ENCODE data around the gene SARS1.

DNA sequence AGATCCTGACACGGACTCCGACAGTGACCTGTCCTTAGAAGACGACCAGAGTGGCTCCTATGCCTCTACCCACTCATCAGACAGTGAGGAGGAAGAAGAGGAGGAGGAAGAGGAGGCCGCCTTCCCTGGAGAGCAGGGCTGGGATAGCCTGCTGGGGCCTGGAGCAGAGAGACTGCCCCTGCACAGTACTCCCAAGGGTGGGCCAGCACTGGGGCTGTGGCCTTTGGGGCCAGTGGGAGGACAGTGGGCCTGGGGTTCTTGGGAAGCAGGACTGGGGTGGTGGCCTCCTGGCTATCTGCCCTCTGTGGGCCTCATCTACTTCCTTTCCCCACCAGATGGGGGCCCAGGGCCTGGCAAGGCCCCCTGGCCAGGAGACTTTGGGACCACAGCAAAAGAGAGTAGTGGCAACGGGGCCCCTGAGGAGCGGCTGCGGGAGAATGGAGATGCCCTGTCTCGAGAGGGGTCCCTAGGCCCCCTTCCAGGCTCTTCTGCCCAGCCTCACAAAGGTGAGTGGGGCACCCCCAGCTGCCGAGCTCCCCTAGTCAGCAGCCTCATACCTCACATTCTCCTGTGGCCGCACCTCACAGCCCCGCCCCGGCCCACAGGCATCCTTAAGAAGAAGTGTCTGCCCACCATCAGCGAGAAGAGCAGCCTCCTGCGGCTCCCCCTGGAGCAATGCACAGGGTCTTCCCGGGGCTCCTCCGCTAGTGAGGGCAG lies 59.3 kb downstream of the SARS1 start:
- TF ChIP-seq, protein P1, sequence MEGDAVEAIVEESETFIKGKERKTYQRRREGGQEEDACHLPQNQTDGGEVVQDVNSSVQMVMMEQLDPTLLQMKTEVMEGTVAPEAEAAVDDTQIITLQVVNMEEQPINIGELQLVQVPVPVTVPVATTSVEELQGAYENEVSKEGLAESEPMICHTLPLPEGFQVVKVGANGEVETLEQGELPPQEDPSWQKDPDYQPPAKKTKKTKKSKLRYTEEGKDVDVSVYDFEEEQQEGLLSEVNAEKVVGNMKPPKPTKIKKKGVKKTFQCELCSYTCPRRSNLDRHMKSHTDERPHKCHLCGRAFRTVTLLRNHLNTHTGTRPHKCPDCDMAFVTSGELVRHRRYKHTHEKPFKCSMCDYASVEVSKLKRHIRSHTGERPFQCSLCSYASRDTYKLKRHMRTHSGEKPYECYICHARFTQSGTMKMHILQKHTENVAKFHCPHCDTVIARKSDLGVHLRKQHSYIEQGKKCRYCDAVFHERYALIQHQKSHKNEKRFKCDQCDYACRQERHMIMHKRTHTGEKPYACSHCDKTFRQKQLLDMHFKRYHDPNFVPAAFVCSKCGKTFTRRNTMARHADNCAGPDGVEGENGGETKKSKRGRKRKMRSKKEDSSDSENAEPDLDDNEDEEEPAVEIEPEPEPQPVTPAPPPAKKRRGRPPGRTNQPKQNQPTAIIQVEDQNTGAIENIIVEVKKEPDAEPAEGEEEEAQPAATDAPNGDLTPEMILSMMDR (IDR thresholded peaks at IDR 0.05): no peak
- TF ChIP-seq POLR2A (IDR thresholded peaks at IDR 0.05): no peak
- TF ChIP-seq EP300 (IDR thresholded peaks at IDR 0.05): no peak

All from sigmoid colon (tissue), 4 donors.